Suprapubic skin (tissue), 3 donors: ENCODE measurements around the gene PTP4A2.

Experiments
- CTCF ChIP-seq, 2 donors: fragments of 200-600 bp in 1 of 2; fragments of 450-650 bp in 1 of 2; sonication (generic) in 1 of 2; IDR thresholded peaks; one replicate each; pipeline ENCODE4 v1.5.1; 2016 to 2019; ENCODE audit warnings: antibody characterized with exemption in 2 of 2, mild to moderate bottlenecking in 1 of 2, moderate library complexity in 1 of 2
- POLR2A ChIP-seq, 2 donors: fragments of 450-650 bp; IDR thresholded peaks; one replicate each; pipeline ENCODE4 v1.6.1; 2017; ENCODE audit warnings: antibody characterized with exemption in 2 of 2, mild to moderate bottlenecking in 2 of 2, moderate library complexity in 2 of 2

- TF ChIP-seq POLR2A (IDR thresholded peaks at IDR 0.05) (no peak), CTCF (IDR thresholded peaks at IDR 0.05) (no peak)
Measured at GRCh38 chr1:31909691-31910090, 28.5 kb downstream of the PTP4A2 start.
